ENCODE results near the gene CDH13. TPM values are rescaled to one million over a fixed set of nuclear protein-coding genes. Genes with fewer than 3 reads are reported as not detected.

CDH13 gene
- total and polyA plus RNA-seq, 2 of the 8 experiments (the other 6 are each of a cell fraction or from before 2014, with no cell fraction given), result 2.3 to 2.4 TPM

- TF ChIP-seq CHD7 (IDR thresholded peaks at IDR 0.05; ENCODE audit: insufficient replicate concordance, low read length) (no peak), NANOG (IDR thresholded peaks at IDR 0.05; ENCODE audit: insufficient read depth, low read depth, low read length, poor library complexity, severe bottlenecking) (no peak)
Measured at GRCh38 chr16:82783933-82784572, 157.3 kb downstream of the CDH13 start (continued).
